Activated CD4-positive, alpha-beta T cell treated with anti-CD3 and anti-CD28 coated beads, Interleukin-2, amount 50 U/mL, for 1 hour (primary cell): ENCODE measurements around the gene CBX2.

ENCODE experiments used
- DNase-seq: peaks from one replicate; pipeline ENCODE4 v3.0.0-alpha.2; 2020

The CBX2 gene

GRCh38 chr17:79789943-79790804 lies 12.2 kb downstream of the CBX2 start:
- no peak for DNase-seq

- DNase-seq, result no peak
These were observed 13.1 kb downstream of the CBX2 start for GRCh38 chr17:79790805-79791734.

- DNase-seq, result no peak
These were observed 13.8 kb downstream of the CBX2 start for GRCh38 chr17:79791735-79792161.

- no peak for DNase-seq
These were observed 14.5 kb downstream of the CBX2 start for GRCh38 chr17:79792341-79792871.

GRCh38 chr17:79792984-79793923 lies 15.3 kb downstream of the CBX2 start:
- DNase-seq, result no peak

- DNase-seq, result no peak
These were observed 16.0 kb downstream of the CBX2 start for GRCh38 chr17:79793924-79794304.

GRCh38 chr17:79794659-79795511 lies 16.9 kb downstream of the CBX2 start:
- DNase-seq, result no peak

- DNase-seq, result no peak
These were observed 18.0 kb downstream of the CBX2 start for GRCh38 chr17:79795795-79796443.

GRCh38 chr17:79796444-79796762 lies 18.5 kb downstream of the CBX2 start:
- DNase-seq, result no peak

- peak; percentile 99 for DNase-seq
These were observed 19.0 kb downstream of the CBX2 start, which contains the start of gene CBX8 for GRCh38 chr17:79796763-79797491. Gene CBX8, minus strand, starts transcription at chr17:79797077. Its CDS starts 79 bp downstream, at chr17:79796998.

GRCh38 chr17:79797492-79798298 lies 19.7 kb downstream of the CBX2 start:
- DNase-seq, result no peak

GRCh38 chr17:79798299-79799173 lies 20.6 kb downstream of the CBX2 start:
- DNase-seq, result no peak

- DNase-seq, result no peak
These were observed 21.2 kb downstream of the CBX2 start for GRCh38 chr17:79799174-79799537.

GRCh38 chr17:79799538-79800324 lies 21.8 kb downstream of the CBX2 start:
- no peak for DNase-seq

GRCh38 chr17:79800325-79801155 lies 22.6 kb downstream of the CBX2 start:
- no peak for DNase-seq
